Renal cortical epithelial cell (primary cell): ENCODE data around the gene PDCD2L. TPM values are rescaled to one million over a fixed set of nuclear protein-coding genes. Genes with fewer than 3 reads are reported as not detected.
A peak's percentile ranks its signal among the peaks of the same experiment; 100 is the strongest.
"Not testable (repeated sequence)": the region's sequence is repeated elsewhere in the genome, so short reads cannot be mapped to it uniquely, and the experiment has no call there.

Source experiments
- DNase-seq: peaks from one replicate; pipeline ENCODE4 v3.0.0-alpha.2; 2011; ENCODE audit warnings: low read depth
- total RNA-seq: library from RNA; depleted of rRNA; stranded (reverse); fragments of >200 nt; gene quantifications from 2 replicates; pipeline ENCODE4 v1.2.3, GENCODE V29; 2014

The PDCD2L gene
- total RNA-seq, 1 donor from 2014 or later = 10.8 TPM

- no peak for DNase-seq
These were observed 30.5 kb upstream of the PDCD2L start for GRCh38 chr19:34373601-34374288.

GRCh38 chr19:34375598-34375997, 28.6 kb upstream of the PDCD2L start:
- no peak for DNase-seq

- no peak for DNase-seq
These were observed 23.5 kb upstream of the PDCD2L start for GRCh38 chr19:34380639-34381241.

- no peak for DNase-seq
These were observed 22.6 kb upstream of the PDCD2L start for GRCh38 chr19:34381399-34382251.

- DNase-seq = no peak
These were observed 21.7 kb upstream of the PDCD2L start for GRCh38 chr19:34382471-34382870.

- no peak for DNase-seq
These were observed 20.6 kb upstream of the PDCD2L start for GRCh38 chr19:34383599-34383998.

- no peak for DNase-seq
These were observed 17.4 kb upstream of the PDCD2L start for GRCh38 chr19:34386645-34387445.

- DNase-seq = no peak
These were observed 16.8 kb upstream of the PDCD2L start for GRCh38 chr19:34387446-34387810.

GRCh38 chr19:34388745-34389144, 15.5 kb upstream of the PDCD2L start:
- DNase-seq = not testable (repeated sequence)

GRCh38 chr19:34391813-34392212, 12.4 kb upstream of the PDCD2L start:
- peak; percentile 11 for DNase-seq

GRCh38 chr19:34393031-34393430, 11.2 kb upstream of the PDCD2L start:
- no peak for DNase-seq

- no peak for DNase-seq
These were observed 10.6 kb upstream of the PDCD2L start for GRCh38 chr19:34393629-34394028.

- DNase-seq = no peak
These were observed 6.3 kb upstream of the PDCD2L start for GRCh38 chr19:34397853-34398252.

- DNase-seq = no peak
These were observed 4.3 kb upstream of the PDCD2L start for GRCh38 chr19:34399886-34400285.

- DNase-seq = not testable (repeated sequence)
These were observed 3.4 kb upstream of the PDCD2L start for GRCh38 chr19:34400844-34401243.

GRCh38 chr19:34402074-34402600, 2.1 kb upstream of the PDCD2L start:
- DNase-seq = no peak

- DNase-seq = no peak
These were observed 453 bp upstream of the PDCD2L start for GRCh38 chr19:34403784-34404108.

- DNase-seq = no peak
These were observed 1.9 kb downstream of the PDCD2L start for GRCh38 chr19:34405892-34406660.

GRCh38 chr19:34408411-34408810, 4.2 kb downstream of the PDCD2L start:
- no peak for DNase-seq

GRCh38 chr19:34409189-34410164, 5.3 kb downstream of the PDCD2L start:
- no peak for DNase-seq
